GM12878 (cell line): Measurements from ENCODE around the gene RABL6. TPM values are rescaled to one million over a fixed set of nuclear protein-coding genes. Genes with fewer than 3 reads are reported as not detected.

Source experiments
- ATAC-seq: fragments of 200-7000 bp; cut with Tn5 transposase; 3 replicates; pipeline ENCODE4 v1.9.1; 2020; ENCODE audit warnings: mild to moderate bottlenecking, moderate library complexity
- BruUV-seq: library from RNA; stranded (reverse); fragments of 400-500 nt; replicated peaks from 2 replicates; lab custom pipeline; 2021; lab: Mats Ljungman, UMichigan
- CTCF ChIA-PET: fragments of 300-600 bp; sonication (Branson Sonifier 250); formaldehyde crosslinking; extraction: SDS; loops from one replicate; lab custom pipeline; 2021; ENCODE audit warnings: inconsistent platforms; lab: Yijun Ruan, JAX
- POLR2A ChIA-PET: fragments of 350-600 bp; formaldehyde crosslinking; extraction: SDS; loops from one replicate; lab custom pipeline; 2021; ENCODE audit warnings: inconsistent platforms; lab: Charles Lee
- RAD21 ChIA-PET: fragments of 300-600 bp; sonication (Branson Sonifier 250); formaldehyde crosslinking; loops from one replicate; lab custom pipeline; 2023; ENCODE audit warnings: antibody characterized with exemption; ENCODE audit not compliant: unreplicated experiment; lab: Charles Lee
- SMC1A ChIA-PET: fragments of 300-600 bp; sonication (Branson Sonifier 250); formaldehyde crosslinking; loops from one replicate; lab custom pipeline; 2023; ENCODE audit not compliant: unreplicated experiment, uncharacterized antibody; lab: Charles Lee
- DNase-seq: peaks from one replicate; pipeline ENCODE4 v3.0.0-alpha.2; 2011; ENCODE audit warnings: low read depth, low spot score
- FAIRE-seq: peaks from 3 replicates; lab custom pipeline; 2011; peaks lifted over from hg19 to GRCh38; lab: Jason Lieb, UNC
- H2AFZ ChIP-seq: 2 replicates; pipeline ENCODE4 v1.6.0; 2011; ENCODE audit warnings: low read depth, low read length, control low read depth; ENCODE audit not compliant: control insufficient read depth
- H3K27ac ChIP-seq: 2 replicates; pipeline ENCODE4 v1.5.1; 2011; ENCODE audit warnings: control low read depth; ENCODE audit not compliant: control insufficient read depth, insufficient read depth
- H3K27me3 ChIP-seq, 2 experiments: replicated peaks in 1 of 2; 2 replicates each; pipeline versions ENCODE4 v1.6.0 to v1.6.1; 2011; ENCODE audit warnings: low read length in 1 of 2; ENCODE audit not compliant: control insufficient read depth in 2 of 2, insufficient read depth in 2 of 2
- H3K36me3 ChIP-seq, 2 experiments: 2 replicates each; pipeline ENCODE4 v1.5.1; 2011; ENCODE audit warnings: low read length in 1 of 2; ENCODE audit not compliant: control insufficient read depth in 2 of 2, insufficient read depth in 2 of 2
- H3K4me1 ChIP-seq: 2 replicates; pipeline ENCODE4 v1.6.1; 2011; ENCODE audit warnings: mild to moderate bottlenecking, low read length, moderate library complexity, mixed read lengths; ENCODE audit not compliant: control insufficient read depth, insufficient read depth
- H3K4me2 ChIP-seq: 2 replicates; pipeline ENCODE4 v1.6.0; 2011; ENCODE audit warnings: control low read depth; ENCODE audit not compliant: control insufficient read depth, insufficient read depth
- H3K4me3 ChIP-seq: fragments of 200-600 bp; sonication (generic); 2 replicates; pipeline ENCODE4 v1.5.1; 2016
- H3K79me2 ChIP-seq: 2 replicates; pipeline ENCODE4 v1.6.0; 2011; ENCODE audit warnings: low read length; ENCODE audit not compliant: control insufficient read depth, insufficient read depth
- H3K9ac ChIP-seq: 2 replicates; pipeline ENCODE4 v1.8.0; 2011; ENCODE audit warnings: low read length, control low read depth, mixed read lengths; ENCODE audit not compliant: control insufficient read depth, insufficient read depth
- H3K9me3 ChIP-seq: replicated peaks from 3 replicates; pipeline ENCODE4 v1.5.1; 2011; ENCODE audit warnings: mild to moderate bottlenecking, low read length; ENCODE audit not compliant: control insufficient read depth, insufficient read depth
- H4K20me1 ChIP-seq: 2 replicates; pipeline ENCODE4 v1.6.0; 2011; ENCODE audit not compliant: control insufficient read depth, insufficient read depth
- E2F4 ChIP-seq: IDR thresholded peaks from 2 replicates; pipeline ENCODE4 v1.6.1; 2012; ENCODE audit warnings: low read depth, low read length, improper control_type of control experiment
- POLR2A ChIP-seq: IDR thresholded peaks from 2 replicates; pipeline ENCODE4 v1.6.1; 2011; ENCODE audit warnings: low read depth, mild to moderate bottlenecking, low read length
- POLR2AphosphoS5 ChIP-seq: IDR thresholded peaks from 2 replicates; pipeline ENCODE4 v1.6.1; 2011; ENCODE audit warnings: mild to moderate bottlenecking, low read length, inconsistent platforms
- WGBS: methylation state at CpG from one replicate; pipeline ENCODE4 v1.1.6; 2016; ENCODE audit warnings: low lambda C conversion rate; ENCODE audit not compliant: insufficient replicate concordance, insufficient coverage; ENCODE audit errors: missing lambda C conversion rate; 5-methylcytosine and 5-hydroxymethylcytosine counted together
- in situ Hi-C: fragments of 300-500 bp; cut with MboI; formaldehyde crosslinking; loops from 9 replicates; pipeline ENCODE4 v1.14.3; 2018; ENCODE audit warnings: mixed read lengths
- intact Hi-C: fragments of 100-400 bp; cut with micrococcal nuclease; formaldehyde crosslinking; loops from one replicate; pipeline ENCODE4 v1.14.2; 2022; ENCODE audit not compliant: unreplicated experiment
- polyA plus RNA-seq, 11 experiments: library from polyadenylated mRNA; depleted of rRNA in 4 of 11; unstranded in 6 of 11; stranded (reverse) in 5 of 11; fragments of >200 nt; fragmentation: Nextera tagmentation in 4 of 11; fragmentation: Illumina TruSeq in 1 of 11; extraction: Ambion mirVana in 4 of 11; extraction: Trizol in 1 of 11; gene quantifications; 1 replicate in 1 of 11; 2 replicates in 10 of 11; pipeline versions ENCODE4 v1.2.1 to v1.2.3, GENCODE V29; 2011 to 2016; ENCODE audit warnings: inconsistent platforms in 2 of 11, missing spikeins in 2 of 11, low read depth in 1 of 11
- total RNA-seq, 4 experiments: library from RNA; depleted of rRNA in 3 of 4; stranded (reverse); fragments of >200 nt in 3 of 4; fragmentation: Illumina TruSeq in 1 of 4; extraction: Trizol in 1 of 4; gene quantifications; 2 replicates each; pipeline versions ENCODE4 v1.2.1 to v1.2.3, GENCODE V29; 2013 to 2021

The RABL6 gene
- total and polyA plus RNA-seq, 10 of the 15 experiments (the other 5 are each of a cell fraction or from before 2014, with no cell fraction given) = 1.4 to 134 (median 42.7) TPM

- FAIRE-seq (no peak), ATAC-seq (no peak), DNase-seq (no peak)
- no peak overlapping the region for H3K4me2 ChIP-seq
- H3K36me3 ChIP-seq = peaks cover 3 to 11% of the 10 kb centered on the region in 2 experiments; a peak in 3 of 4 replicates
- H3K4me3 ChIP-seq = no peak overlapping the region
- ChIA-PET RAD21 (no interaction called here), SMC1A (interaction anchor here (1.1 to 1.4 kb wide), 2 partner anchors 17 to 24 kb away, joined by 3 to 4 read pairs; no protein-coding TSS in a partner anchor), POLR2A (interaction anchor here (0.5 to 1.0 kb wide), 2 partner anchors 66 to 71 kb away, joined by 3 to 4 read pairs; no protein-coding TSS in a partner anchor), CTCF (interaction anchor here (0.6 to 1.8 kb wide), 2 partner anchors 21 to 47 kb away, joined by 3 to 4 read pairs; no protein-coding TSS in a partner anchor)
- no peak overlapping the region for H3K9ac ChIP-seq
- intact Hi-C loops = no loop called here
- no peaks in the 10 kb centered on the region for H3K27me3 ChIP-seq
- no TSS peak for BruUV-seq
- WGBS = 95% methylated on average over 22 of the region's 22 CpGs
- H3K9me3 ChIP-seq = no peaks in the 10 kb centered on the region
- peaks cover 5% of the 10 kb centered on the region for H3K4me1 ChIP-seq
- in situ Hi-C loops = no loop called here
- 0 out of 2 replicates have a peak, but pooled peaks cover 2% of the 10 kb centered on the region for H4K20me1 ChIP-seq
- H3K27ac ChIP-seq = no peak overlapping the region
- no peak overlapping the region for H2AFZ ChIP-seq
- peak; percentile 44; the same call in 1 of the 2 replicates for TF ChIP-seq POLR2A
- TF ChIP-seq E2F4 = no peak
- peak; percentile 50; the same call in 1 of the 2 replicates for TF ChIP-seq POLR2AphosphoS5
- H3K79me2 ChIP-seq = peaks cover 19% of the 10 kb centered on the region
Observed at GRCh38 chr9:136860933-136861873, 53.5 kb downstream of the RABL6 start.
